Measurements from ENCODE around the gene PLCXD3.

PLCXD3 gene

GRCh38 chr5:41284938-41285337 lies 225.5 kb downstream of the PLCXD3 start:
- no peak for DNase-seq (ENCODE audit: low read depth in 3 of 3)

GRCh38 chr5:41281215-41281810 lies 229.1 kb downstream of the PLCXD3 start:
- no peak for DNase-seq (ENCODE audit: low read depth in 3 of 3)

- DNase-seq (ENCODE audit: low read depth in 3 of 3), result no peak
Measured at GRCh38 chr5:41279040-41279439, 231.4 kb downstream of the PLCXD3 start.

- no peak for DNase-seq (ENCODE audit: low read depth in 3 of 3)
Measured at GRCh38 chr5:41277476-41278245, 232.7 kb downstream of the PLCXD3 start.

- DNase-seq (ENCODE audit: low read depth in 3 of 3), result no peak
Measured at GRCh38 chr5:41275813-41276512, 234.4 kb downstream of the PLCXD3 start.

- DNase-seq (ENCODE audit: low read depth in 3 of 3), result no peak
Measured at GRCh38 chr5:41270423-41271251, 239.8 kb downstream of the PLCXD3 start.

GRCh38 chr5:41268894-41269293 lies 241.5 kb downstream of the PLCXD3 start:
- DNase-seq (ENCODE audit: low read depth in 3 of 3), result no peak

- no peak for DNase-seq (ENCODE audit: low read depth in 3 of 3)
Measured at GRCh38 chr5:41266377-41266776, 244.0 kb downstream of the PLCXD3 start.

- DNase-seq (ENCODE audit: low read depth in 3 of 3), result no peak
Measured at GRCh38 chr5:41264019-41264418, 246.4 kb downstream of the PLCXD3 start.

GRCh38 chr5:41263335-41263734 lies 247.1 kb downstream of the PLCXD3 start:
- no peak for DNase-seq (ENCODE audit: low read depth in 3 of 3)

Measured in stimulated activated CD4-positive, alpha-beta T cell treated with anti-CD3 and anti-CD28 coated beads, TNF-alpha, amount 100 ng/mL, for 4 hours (primary cell).